A549 treated with ZK216348 at 1 μM for 4 hours (cell line): ENCODE measurements around the gene KDELR1. TPM values are rescaled to one million over a fixed set of nuclear protein-coding genes. Genes with fewer than 3 reads are reported as not detected.

Experiments
- total RNA-seq: library from RNA; stranded (reverse); fragments of 200-300 nt; extraction: Qiagen RNA extraction; gene quantifications from 5 replicates; pipeline ENCODE4 v1.2.3, GENCODE V29; 2022; ENCODE audit warnings: low read depth

Gene KDELR1
- total RNA-seq = 319 to 434 TPM (median 419 TPM) in 5 replicates

DNA sequence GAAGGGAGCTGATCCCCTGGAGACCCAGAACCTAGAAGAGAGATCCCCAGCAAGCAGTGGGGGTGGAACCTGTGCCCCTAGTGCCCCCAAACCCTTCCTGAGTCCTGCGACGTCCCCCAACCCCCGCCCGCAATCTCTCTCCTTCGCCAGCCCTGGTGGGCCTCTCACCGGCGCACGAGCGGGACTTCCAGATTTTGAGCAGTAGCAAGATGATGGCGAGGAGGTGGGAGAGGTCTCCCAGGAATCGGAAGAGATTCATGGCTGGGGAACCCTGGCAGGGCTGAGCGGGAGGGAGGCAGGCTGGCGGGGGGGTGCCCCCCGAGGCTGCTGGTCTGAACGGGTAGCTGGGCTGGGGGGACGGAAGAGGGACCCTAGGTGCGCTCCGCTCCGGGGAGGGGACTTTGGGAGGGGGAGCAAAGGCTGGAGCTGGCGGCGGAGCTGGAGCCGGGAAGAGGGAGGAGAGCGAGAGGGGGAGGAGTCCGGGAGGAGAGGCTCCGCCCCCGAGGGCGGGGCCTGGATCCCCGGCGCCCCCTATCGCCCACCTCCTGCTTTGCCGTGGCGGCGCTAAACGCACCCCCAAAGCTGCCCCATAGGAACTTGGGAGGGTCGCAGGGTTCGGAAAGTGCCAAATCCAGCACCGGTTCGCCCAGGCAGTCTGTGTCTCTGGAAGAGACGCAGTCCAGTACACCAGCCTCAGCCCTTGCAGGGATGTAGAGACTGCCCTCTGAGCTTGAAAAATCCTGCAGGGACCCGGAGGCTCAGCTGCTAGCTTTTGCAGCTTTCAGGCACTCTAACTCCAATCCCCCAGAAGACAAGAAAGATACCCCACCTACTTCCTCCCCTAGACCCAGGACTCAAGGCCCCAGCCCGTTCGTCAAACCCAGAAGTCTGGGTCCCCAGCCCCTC, at the start of gene KDELR1:
TSS of gene KDELR1 (minus strand) at position 452 of the 906 bp plus-strand sequence. CDS start at position 259, 193 bp downstream.

GRCh38 chr19:48393559-48394330, 2.4 kb upstream of the KDELR1 start, which contains the start of gene GRIN2D:
TSS of gene GRIN2D (plus strand) at chr19:48393668. CDS start at chr19:48398393, 4,725 bp downstream.

GRCh38 chr19:48363810-48364597, 27.3 kb downstream of the KDELR1 start, which contains the start of the genes SYNGR4 and TMEM143:
TSS of gene SYNGR4 (plus strand) at chr19:48364367. CDS start at chr19:48365843, 1,476 bp downstream.
TSS of gene TMEM143 (minus strand) at chr19:48363940. CDS start at chr19:48363920, 20 bp downstream.

Other genes with a start within 250 kb of the KDELR1 start
- gene LIG1, start 221.2 kb downstream of the KDELR1 start, total RNA-seq = 59.3 to 68.2 TPM (median 61.8 TPM) in 5 replicates
- 4.0 to 9.3 TPM (median 7.8 TPM) in 5 replicates for gene ZSWIM9, start 220.9 kb downstream of the KDELR1 start, total RNA-seq
- 15.3 to 22.4 TPM (median 18.7 TPM) in 5 replicates for gene CARD8, start 135.6 kb downstream of the KDELR1 start, total RNA-seq
- gene ZNF114, start 121.5 kb downstream of the KDELR1 start, total RNA-seq = 5.7 to 9.8 TPM (median 6.7 TPM) in 5 replicates
- 449 to 529 TPM (median 467 TPM) in 5 replicates for gene EMP3, start 66.0 kb downstream of the KDELR1 start, total RNA-seq
- 2.3 to 5.7 TPM (median 3.9 TPM) in 5 replicates for gene TMEM143, start 27.6 kb downstream of the KDELR1 start, total RNA-seq
- 1.4 to 4.2 TPM (median 3.2 TPM) in 5 replicates for gene SYNGR4, start 27.2 kb downstream of the KDELR1 start, total RNA-seq
- 4.4 to 12.0 TPM (median 10.2 TPM) in 5 replicates for gene GRIN2D, start 2.1 kb upstream of the KDELR1 start, total RNA-seq
- gene GRWD1, start 54.4 kb upstream of the KDELR1 start, total RNA-seq = 96.2 to 123 TPM (median 121 TPM) in 5 replicates
- gene KCNJ14, start 64.0 kb upstream of the KDELR1 start, total RNA-seq = 0.84 to 2.1 TPM (median 1.2 TPM) in 5 replicates
- 47.4 to 71.5 TPM (median 62.5 TPM) in 5 replicates for gene CYTH2, start 77.8 kb upstream of the KDELR1 start, total RNA-seq
- 2.2 to 6.0 TPM (median 5.9 TPM) in 5 replicates for gene LMTK3, start 120.3 kb upstream of the KDELR1 start, total RNA-seq
- 12.0 to 18.2 TPM (median 16.6 TPM) in 5 replicates for gene SULT2B1, start 160.6 kb upstream of the KDELR1 start, total RNA-seq
- gene SPACA4, start 215.2 kb upstream of the KDELR1 start, total RNA-seq = not detected in 5 replicates
- gene FAM83E, start 223.5 kb upstream of the KDELR1 start, total RNA-seq = 0.34 to 0.72 TPM (median 0.42 TPM) in 4 of 5 replicates, not detected in the other
- gene RPL18, start 227.6 kb upstream of the KDELR1 start, total RNA-seq = 2,942 to 3,695 TPM (median 3,228 TPM) in 5 replicates
- gene SPHK2, start 228.0 kb upstream of the KDELR1 start, total RNA-seq = 8.2 to 18.4 TPM (median 17.3 TPM) in 5 replicates
- gene DBP, start 245.8 kb upstream of the KDELR1 start, total RNA-seq = 1.6 to 3.4 TPM (median 2.5 TPM) in 5 replicates